GM19193 (cell line): ENCODE data around the gene BTNL8.

Source experiments
- POLR2A ChIP-seq: IDR thresholded peaks from 4 replicates; pipeline ENCODE4 v1.6.1; 2011; ENCODE audit not compliant: insufficient read depth, insufficient read length; ENCODE audit errors: extremely low read depth

The BTNL8 gene, protein sequence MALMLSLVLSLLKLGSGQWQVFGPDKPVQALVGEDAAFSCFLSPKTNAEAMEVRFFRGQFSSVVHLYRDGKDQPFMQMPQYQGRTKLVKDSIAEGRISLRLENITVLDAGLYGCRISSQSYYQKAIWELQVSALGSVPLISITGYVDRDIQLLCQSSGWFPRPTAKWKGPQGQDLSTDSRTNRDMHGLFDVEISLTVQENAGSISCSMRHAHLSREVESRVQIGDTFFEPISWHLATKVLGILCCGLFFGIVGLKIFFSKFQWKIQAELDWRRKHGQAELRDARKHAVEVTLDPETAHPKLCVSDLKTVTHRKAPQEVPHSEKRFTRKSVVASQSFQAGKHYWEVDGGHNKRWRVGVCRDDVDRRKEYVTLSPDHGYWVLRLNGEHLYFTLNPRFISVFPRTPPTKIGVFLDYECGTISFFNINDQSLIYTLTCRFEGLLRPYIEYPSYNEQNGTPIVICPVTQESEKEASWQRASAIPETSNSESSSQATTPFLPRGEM

DNA sequence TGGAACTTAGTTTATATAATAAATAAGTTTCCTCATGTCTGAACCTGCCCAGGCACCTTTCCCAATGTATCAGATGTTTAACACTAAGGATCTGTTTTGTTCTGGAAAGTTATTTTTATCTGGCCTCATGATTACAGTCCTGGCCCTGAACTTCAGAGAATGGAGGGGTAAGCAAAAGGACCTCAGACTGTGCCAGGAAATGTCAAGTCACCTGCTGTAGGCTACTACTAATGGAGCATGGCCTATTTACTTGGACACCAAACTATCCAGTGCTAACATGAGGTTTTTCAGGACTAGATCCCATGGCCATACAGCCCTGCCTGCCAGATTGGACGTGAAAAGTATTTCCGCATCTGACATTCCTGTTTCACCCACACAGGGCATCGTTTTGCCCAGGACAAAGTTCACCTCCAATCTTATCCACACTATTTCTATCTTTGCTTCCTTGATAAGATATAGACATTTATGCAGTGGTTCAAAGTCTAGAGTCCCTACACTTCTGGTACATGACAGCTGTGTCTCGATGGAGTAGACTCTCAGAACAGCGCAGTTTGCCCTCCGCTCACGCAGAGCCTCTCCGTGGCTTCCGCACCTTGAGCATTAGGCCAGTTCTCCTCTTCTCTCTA lies at the start of gene BTNL8:
TSS of gene BTNL8 (plus strand) at position 539 of the 626 bp plus-strand sequence. CDS start 152 bp downstream, outside the sequence.
- no peak for TF ChIP-seq POLR2A

DNA sequence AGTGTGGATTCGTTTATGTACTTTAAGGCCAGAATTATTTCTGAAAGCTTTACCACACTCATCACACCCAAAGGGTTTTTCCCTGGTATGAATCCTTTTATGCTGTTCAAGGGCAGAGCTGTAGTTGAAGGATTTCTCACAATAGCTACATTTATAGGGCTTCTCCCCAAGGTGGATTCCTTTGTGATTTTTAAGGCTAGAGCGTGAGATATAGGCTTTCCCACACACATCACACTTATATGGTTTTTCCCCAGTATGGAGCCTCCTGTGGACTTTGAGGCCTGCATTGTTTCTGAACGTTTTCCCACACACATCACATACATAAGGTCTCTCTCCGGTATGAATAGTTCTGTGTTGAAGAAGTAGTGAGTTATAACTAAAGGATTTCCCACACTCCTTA lies 49.1 kb upstream of the BTNL8 start:
- no peak for TF ChIP-seq POLR2A

DNA sequence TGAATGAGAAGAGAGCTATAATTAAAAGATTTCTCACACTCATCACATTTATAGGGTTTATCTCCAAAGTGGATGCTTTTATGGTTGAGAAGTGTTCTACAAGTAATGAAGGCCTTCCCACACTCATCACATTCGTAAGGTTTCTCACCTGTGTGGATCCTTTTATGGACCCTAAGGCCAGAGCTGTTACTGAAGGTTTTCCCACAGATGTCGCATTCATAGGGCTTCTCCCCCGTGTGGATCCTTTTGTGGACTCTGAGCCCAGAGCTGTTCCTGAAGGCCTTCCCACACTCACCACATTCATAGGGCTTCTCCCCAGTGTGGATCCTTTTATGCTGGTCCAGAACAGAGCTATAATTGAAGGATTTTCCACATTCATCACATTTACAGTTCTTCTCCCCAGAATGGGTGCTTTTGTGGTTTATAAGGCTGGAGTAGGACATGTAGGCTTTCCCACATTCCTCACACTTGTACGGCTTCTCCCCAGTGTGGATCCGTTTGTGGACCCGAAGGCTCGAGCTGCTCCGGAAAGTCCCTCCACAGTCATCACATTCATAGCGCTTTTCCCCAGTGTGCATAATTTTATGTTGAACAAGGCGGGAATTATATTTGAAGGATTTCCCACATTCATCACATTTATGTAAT lies 48.4 kb upstream of the BTNL8 start:
- no peak for TF ChIP-seq POLR2A

DNA sequence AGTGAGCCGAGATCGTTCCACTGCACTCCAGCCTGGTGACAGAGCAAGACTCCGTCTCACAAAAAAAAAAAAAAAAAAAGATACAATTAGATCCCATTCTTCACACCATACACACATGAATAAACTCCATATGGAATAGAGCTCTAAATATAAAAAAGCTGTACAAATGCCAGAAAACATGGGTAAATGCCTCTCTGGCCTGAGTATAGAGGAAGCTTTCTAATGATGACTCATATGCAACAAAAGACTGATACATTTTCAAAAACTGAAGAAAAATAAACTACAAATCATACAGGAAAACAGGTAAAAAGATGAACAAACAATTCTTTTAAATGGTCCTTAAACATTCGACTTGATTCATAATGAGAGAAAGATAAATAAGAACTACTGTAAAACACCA lies 46.5 kb upstream of the BTNL8 start:
- no peak for TF ChIP-seq POLR2A

DNA sequence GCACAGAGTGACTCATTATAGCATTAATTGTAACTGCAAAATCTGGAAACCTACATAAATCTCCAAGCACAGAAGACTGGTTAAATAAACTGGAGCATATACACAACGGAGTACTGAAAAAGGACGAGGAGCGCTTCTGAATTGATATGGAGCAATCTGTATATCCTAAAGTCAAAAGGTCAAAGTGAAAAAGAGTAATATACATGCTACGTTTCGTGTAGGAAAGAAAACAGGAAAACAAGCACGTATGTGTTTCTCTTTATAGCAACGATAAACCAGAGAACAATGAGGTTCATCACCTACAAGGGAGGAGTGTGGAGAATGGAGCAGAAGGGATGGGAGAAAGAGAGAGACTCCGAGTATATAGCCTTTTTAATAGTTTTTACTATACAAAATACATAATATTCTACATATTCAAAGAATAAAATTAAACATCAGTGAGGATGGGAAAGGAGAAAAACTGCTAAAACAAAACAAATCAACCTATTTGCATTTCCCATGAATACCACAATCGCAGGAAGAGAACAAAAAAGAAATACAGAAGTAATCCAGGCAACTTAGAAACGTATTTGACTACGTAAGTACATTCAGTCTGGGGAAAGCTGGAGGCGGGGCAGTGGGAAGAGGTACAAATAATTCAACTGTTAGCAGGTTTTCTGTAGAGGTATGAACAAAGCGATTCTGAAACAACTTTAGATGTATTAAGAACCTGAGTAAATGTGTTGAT lies 45.7 kb upstream of the BTNL8 start:
- TF ChIP-seq POLR2A, result no peak

DNA sequence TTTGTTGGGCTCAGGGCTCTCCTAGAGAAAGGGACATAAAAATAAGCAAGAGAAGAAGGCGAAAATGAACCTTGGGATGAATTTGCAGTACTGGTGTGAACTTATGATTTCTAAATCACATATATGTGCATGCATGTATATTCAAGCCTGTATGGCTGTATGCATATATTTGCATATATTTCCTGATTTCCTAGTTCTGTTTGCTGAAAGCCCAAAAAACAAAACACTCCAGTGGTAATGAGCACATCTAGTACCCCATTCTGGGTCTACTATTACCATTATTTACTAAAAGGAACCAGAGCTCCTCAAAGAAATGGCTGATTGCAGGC lies 45.1 kb upstream of the BTNL8 start:
- no peak for TF ChIP-seq POLR2A

DNA sequence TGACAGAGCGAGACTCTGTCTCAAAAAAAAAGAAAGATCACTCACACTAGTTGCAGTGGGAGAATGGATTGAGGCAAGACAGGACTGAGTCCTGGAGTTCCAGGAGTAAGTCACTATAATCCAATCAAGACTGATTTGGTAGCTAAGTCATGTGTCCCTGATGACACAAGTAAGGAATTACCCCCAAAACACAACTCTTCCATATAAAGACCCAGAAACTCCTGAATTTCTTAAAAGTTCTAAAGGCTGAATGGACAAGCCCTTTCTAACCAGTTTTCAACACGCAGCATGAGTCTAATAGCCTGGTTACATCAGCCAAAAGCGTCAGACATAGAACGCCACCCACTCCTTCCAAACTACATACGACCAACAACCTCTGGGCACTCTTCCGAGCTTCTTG lies 40.4 kb upstream of the BTNL8 start:
- TF ChIP-seq POLR2A, result no peak

DNA sequence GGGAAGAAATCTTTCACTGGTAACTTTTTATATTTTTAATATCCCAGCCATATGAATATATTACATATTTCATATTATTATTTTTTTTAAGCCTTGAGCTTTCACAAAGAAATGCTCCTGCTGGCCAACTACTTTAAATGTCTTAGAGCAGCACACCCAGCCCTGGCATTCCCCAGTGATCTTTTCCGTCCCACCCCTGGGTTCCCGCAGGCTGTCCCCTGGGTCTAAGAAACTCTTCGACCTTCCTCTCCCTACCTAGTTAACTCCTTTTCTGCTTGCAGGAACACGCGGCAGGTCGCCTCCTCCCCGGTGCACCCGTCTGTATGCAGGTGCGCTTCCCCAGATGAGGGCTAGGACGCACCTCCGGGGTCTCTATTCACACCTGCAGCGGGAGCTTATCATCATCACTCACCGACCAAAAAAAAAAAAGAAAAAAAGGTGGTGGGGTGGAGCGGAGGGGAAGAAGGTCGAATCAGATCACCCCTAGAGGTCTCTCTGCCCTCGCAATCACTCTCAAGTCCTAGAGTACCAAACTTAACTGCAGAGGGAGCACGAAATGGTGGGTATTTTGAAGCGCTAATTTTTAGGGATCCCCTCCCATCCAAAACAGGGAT lies 38.6 kb upstream of the BTNL8 start:
- no peak for TF ChIP-seq POLR2A

DNA sequence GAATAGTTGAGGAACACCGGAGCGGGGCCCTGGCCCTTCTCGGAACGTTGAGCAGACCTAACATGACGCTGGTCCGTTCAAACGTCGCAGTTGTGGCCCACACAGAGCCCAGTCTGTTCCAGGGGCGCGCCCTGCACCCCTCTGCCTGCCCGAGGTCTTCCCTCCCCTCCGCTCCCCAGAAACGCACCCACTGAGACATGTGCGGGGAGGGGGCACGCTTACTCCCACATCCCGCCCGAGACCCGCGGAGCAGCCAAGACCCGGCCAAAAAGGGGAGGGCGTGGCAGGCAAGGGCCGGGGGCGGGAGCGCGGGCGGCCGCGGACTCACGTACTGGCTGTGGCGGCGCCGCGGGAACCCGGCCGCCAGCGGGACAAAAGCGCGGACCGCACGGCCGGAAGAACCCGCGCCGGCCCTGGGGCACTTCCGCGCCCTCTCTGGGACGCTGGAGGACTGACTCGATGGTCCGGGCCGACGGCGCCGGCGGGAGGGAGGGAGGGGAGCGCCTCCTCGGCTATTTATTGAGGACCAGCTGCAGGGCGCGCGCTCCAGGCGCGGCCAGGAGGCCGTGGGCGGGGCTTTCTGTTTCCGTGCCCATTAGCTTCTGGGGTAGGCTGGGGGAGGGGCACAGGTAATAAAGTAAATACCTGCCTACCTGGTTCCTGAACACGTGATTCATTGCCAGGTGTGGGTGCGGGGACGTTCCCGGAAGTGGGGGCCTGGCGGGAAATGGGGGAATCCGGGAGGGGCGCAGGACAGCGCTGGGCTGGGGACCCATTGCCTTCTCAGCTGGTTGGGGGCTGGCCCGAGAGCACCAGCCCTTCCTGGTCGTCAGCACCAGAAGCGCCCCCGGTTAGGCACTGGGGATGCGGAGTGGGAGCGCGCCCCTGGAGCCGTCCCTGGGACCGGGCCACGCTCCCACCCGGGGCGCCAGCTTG lies 37.8 kb upstream of the BTNL8 start, which contains the start of gene ZFP62:
TSS of gene ZFP62 (minus strand) at position 390 of the 936 bp plus-strand sequence. CDS start at position 333, 57 bp downstream.
- TF ChIP-seq POLR2A, result peak; percentile 62

DNA sequence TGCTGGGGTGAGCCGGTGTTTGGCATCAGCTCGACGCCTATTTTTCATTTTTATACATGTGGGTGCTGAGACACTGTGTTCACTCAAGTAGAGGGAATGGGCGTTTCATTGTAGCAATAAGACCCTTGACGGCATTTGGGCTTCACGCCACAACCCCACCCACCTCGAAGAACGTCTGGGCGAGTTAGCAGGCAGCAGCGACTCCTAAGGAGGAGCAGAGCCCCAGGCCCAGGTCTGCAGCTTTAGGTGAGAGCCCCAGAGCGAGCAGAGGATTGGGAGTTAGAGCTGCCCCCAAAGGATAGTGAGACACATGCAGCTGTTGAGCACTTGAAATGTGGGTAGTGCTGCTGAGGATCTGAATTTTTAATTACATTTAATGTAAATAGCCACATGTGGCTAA lies 36.3 kb upstream of the BTNL8 start:
- no peak for TF ChIP-seq POLR2A

DNA sequence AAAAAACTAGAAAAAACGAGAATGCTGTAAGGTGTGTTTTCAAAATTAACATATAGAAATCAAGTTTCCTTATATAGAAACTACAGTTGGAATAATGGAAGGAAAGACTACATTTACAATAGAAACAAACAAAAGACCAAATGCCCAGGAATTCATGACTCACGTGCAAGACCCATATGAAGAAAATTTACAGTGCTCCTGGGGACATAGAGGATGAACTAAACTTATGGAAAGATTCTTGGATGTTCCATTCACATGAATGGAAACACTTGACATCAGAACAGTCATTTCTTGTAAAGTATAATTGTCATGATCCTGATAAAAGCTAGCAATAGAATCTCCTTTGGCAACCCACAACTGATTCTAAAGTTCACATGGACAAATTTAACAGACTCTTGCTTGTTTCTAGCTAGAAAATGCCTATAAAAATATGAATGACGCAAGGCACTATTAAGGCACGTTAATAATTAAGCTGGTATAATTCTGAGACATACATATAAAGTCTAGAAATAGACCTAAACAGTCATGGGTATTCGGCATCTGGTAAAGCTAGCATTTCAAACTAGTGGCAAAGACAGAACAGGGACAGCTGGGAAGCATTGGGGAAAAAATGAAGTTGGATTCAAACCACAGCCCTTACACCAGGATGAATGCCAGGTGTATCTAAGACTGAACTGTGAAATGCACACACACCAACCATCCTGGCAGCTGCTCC lies 32.8 kb upstream of the BTNL8 start:
- TF ChIP-seq POLR2A, result no peak

DNA sequence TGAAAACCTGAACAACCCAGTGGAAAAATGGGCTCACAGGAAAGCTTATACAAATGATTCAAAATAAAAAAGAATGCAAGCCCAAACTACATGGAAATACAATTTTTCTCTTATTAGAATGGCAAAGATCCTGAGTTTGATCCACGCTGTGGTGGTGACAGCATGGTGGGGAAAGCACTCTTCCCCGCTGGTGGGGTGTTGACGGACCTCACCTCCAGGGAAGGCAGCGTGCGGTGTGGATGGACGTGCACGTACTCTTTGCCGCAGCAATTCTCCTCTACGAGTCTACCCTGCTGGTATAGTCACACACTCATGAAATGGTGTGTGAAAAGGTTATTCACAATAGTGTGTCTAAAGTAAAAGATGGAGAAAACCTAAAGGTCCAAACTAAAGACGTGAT lies 32.0 kb upstream of the BTNL8 start:
- TF ChIP-seq POLR2A, result no peak

DNA sequence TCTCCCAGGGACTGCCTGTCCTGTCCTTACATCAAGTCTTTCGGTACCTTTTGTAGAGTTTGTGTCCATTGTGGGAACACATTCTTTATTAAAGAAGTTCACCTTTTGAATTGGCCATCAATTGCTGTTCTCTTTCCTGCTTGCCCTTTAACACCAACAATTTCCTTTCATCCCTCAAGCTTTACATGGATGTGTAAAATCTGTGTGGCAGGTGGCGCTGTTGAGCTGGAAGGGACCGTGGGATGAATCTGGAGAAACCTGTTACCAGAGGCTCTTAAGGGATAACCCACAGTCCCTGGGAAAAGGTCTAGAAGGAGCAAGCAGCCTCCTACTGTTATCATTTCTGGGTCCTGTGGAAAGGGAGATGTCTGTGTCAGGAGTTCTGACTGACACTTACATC lies 30.0 kb upstream of the BTNL8 start:
- no peak for TF ChIP-seq POLR2A

DNA sequence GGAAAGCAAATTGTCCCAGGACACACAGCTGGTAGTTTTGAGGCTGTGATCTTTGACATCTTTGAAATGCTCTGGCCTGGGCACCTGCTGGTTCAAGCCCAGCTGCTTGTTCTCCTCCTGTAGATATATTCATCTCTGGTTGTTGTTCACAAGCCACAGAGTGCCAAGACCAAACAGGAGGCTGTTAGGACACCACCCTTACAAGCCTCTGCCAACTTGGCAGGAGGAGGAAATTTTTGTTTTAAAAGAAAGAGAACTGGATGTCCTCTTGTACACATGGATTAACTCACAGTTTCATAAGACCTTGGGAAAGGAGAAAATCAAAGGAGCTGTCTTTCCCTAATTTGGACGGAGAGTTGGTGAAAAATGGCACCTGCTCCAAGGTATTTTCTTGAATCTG lies 29.4 kb upstream of the BTNL8 start:
- TF ChIP-seq POLR2A, result no peak
